ENCODE data around the gene CCL4.
A peak's percentile ranks its signal among the peaks of the same experiment; 100 is the strongest.

CCL4 gene

GRCh38 chr17:36144981-36145729 is 41.5 kb downstream of the CCL4 start:
- DNase-seq (ENCODE audit: low read depth), result no peak

- DNase-seq (ENCODE audit: low read depth), result no peak
Measured at GRCh38 chr17:36147601-36148000, 44.0 kb downstream of the CCL4 start.

GRCh38 chr17:36148559-36149295 is 45.1 kb downstream of the CCL4 start:
- DNase-seq (ENCODE audit: low read depth), result peak; percentile 27

GRCh38 chr17:36149296-36149820 is 45.7 kb downstream of the CCL4 start:
- DNase-seq (ENCODE audit: low read depth), result peak; percentile 25

GRCh38 chr17:36151891-36152638 is 48.4 kb downstream of the CCL4 start:
- no peak for DNase-seq (ENCODE audit: low read depth)

- no peak for DNase-seq (ENCODE audit: low read depth)
Measured at GRCh38 chr17:36152639-36153120, 49.1 kb downstream of the CCL4 start.

- DNase-seq (ENCODE audit: low read depth), result no peak
Measured at GRCh38 chr17:36153895-36154610, 50.4 kb downstream of the CCL4 start.

All from GM04504 (cell line).